Neural crest cell (in vitro differentiated cells): ENCODE results near the gene NCR3LG1. TPM values are rescaled to one million over a fixed set of nuclear protein-coding genes. Genes with fewer than 3 reads are reported as not detected.

Source experiments
- DNase-seq: peaks from one replicate; pipeline ENCODE4 v3.0.0; 2021; ENCODE audit warnings: low read depth, mixed read lengths, low spot score
- H3K27ac Mint-ChIP-seq: one replicate; pipeline ENCODE4 v1.8.0; 2021; ENCODE audit warnings: mild to moderate bottlenecking, mixed read lengths; ENCODE audit not compliant: unreplicated experiment
- H3K27me3 Mint-ChIP-seq: 2 replicates; pipeline ENCODE4 v1.8.0; 2021; ENCODE audit warnings: low read depth, mild to moderate bottlenecking, mixed read lengths
- H3K36me3 Mint-ChIP-seq: 2 replicates; pipeline ENCODE4 v1.8.0; 2021; ENCODE audit warnings: low read depth, mild to moderate bottlenecking, mixed read lengths
- H3K4me1 Mint-ChIP-seq: 2 replicates; pipeline ENCODE4 v1.8.0; 2021; ENCODE audit warnings: mixed read lengths
- H3K4me3 Mint-ChIP-seq: one replicate; pipeline ENCODE4 v1.8.0; 2021; ENCODE audit warnings: mild to moderate bottlenecking, mixed read lengths
- H3K9me3 Mint-ChIP-seq: 2 replicates; pipeline ENCODE4 v1.8.0; 2021; ENCODE audit warnings: mixed read lengths
- CTCF ChIP-seq: fragments of 200-600 bp; sonication (generic); conservative IDR thresholded peaks from 2 replicates; pipeline ENCODE4 v1.5.0; 2021; ENCODE audit warnings: antibody characterized with exemption, mild to moderate bottlenecking
- total RNA-seq: library from RNA; stranded (reverse); gene quantifications from 2 replicates; pipeline ENCODE4 v1.2.1, GENCODE V29; 2021

The NCR3LG1 gene
- total RNA-seq, 1 donor from 2014 or later = 18.8 TPM

- H3K4me3 Mint-ChIP-seq = peak overlapping the region; percentile 91
- no peak overlapping the region for H3K27ac Mint-ChIP-seq
- DNase-seq = peak; percentile 72
- peaks cover 36% of the 10 kb centered on the region for H3K27me3 Mint-ChIP-seq
- peaks cover 29% of the 10 kb centered on the region for H3K36me3 Mint-ChIP-seq
- H3K4me1 Mint-ChIP-seq = peaks cover 35% of the 10 kb centered on the region
- peak; percentile 80 for TF ChIP-seq CTCF
- peaks cover 13% of the 10 kb centered on the region for H3K9me3 Mint-ChIP-seq
Measured at GRCh38 chr11:17354601-17354991, 3.0 kb downstream of the NCR3LG1 start.

GRCh38 chr11:17366495-17366894 is 14.9 kb downstream of the NCR3LG1 start:
- no peak overlapping the region for H3K27ac Mint-ChIP-seq
- H3K4me3 Mint-ChIP-seq = no peak overlapping the region
- H3K27me3 Mint-ChIP-seq = no peaks in the 10 kb centered on the region
- peaks cover 79% of the 10 kb centered on the region for H3K36me3 Mint-ChIP-seq
- H3K9me3 Mint-ChIP-seq = peaks cover 22% of the 10 kb centered on the region
- no peak for TF ChIP-seq CTCF
- H3K4me1 Mint-ChIP-seq = no peaks in the 10 kb centered on the region
- DNase-seq = no peak

- Mint-ChIP-seq H3K4me3 (no peak overlapping the region), H3K36me3 (peaks cover 85% of the 10 kb centered on the region), H3K27ac (no peak overlapping the region), H3K4me1 (no peaks in the 10 kb centered on the region), H3K9me3 (peaks cover 30% of the 10 kb centered on the region), H3K27me3 (no peaks in the 10 kb centered on the region)
- no peak for TF ChIP-seq CTCF
- no peak for DNase-seq
Measured at GRCh38 chr11:17368551-17368950, 17.0 kb downstream of the NCR3LG1 start.

GRCh38 chr11:17369094-17369493 is 17.5 kb downstream of the NCR3LG1 start:
- peaks cover 30% of the 10 kb centered on the region for H3K9me3 Mint-ChIP-seq
- no peak overlapping the region for H3K27ac Mint-ChIP-seq
- no peak for DNase-seq
- H3K4me3 Mint-ChIP-seq = no peak overlapping the region
- no peaks in the 10 kb centered on the region for H3K27me3 Mint-ChIP-seq
- H3K4me1 Mint-ChIP-seq = no peaks in the 10 kb centered on the region
- H3K36me3 Mint-ChIP-seq = peaks cover 84% of the 10 kb centered on the region
- TF ChIP-seq CTCF = no peak

GRCh38 chr11:17369684-17370243 is 18.2 kb downstream of the NCR3LG1 start:
- Mint-ChIP-seq H3K4me1 (no peaks in the 10 kb centered on the region), H3K9me3 (peaks cover 33% of the 10 kb centered on the region), H3K27me3 (no peaks in the 10 kb centered on the region), H3K4me3 (no peak overlapping the region), H3K36me3 (peaks cover 90% of the 10 kb centered on the region), H3K27ac (no peak overlapping the region)
- DNase-seq = no peak
- no peak for TF ChIP-seq CTCF
